PC-9 (cell line): ENCODE measurements around the gene SLC52A1.

Source experiments
- EZH2 ChIP-seq: fragments of 200-600 bp; sonication (generic); IDR thresholded peaks from 2 replicates; pipeline ENCODE4 v1.8.0; 2017; ENCODE audit warnings: antibody characterized with exemption, low read depth
- TF ChIP-seq, protein P1 (sequence below): fragments of 200-600 bp; sonication (generic); conservative IDR thresholded peaks from 2 replicates; pipeline ENCODE4 v1.6.1; 2017; ENCODE audit warnings: mixed run types, antibody characterized with exemption, mild to moderate bottlenecking, moderate library complexity

DNA sequence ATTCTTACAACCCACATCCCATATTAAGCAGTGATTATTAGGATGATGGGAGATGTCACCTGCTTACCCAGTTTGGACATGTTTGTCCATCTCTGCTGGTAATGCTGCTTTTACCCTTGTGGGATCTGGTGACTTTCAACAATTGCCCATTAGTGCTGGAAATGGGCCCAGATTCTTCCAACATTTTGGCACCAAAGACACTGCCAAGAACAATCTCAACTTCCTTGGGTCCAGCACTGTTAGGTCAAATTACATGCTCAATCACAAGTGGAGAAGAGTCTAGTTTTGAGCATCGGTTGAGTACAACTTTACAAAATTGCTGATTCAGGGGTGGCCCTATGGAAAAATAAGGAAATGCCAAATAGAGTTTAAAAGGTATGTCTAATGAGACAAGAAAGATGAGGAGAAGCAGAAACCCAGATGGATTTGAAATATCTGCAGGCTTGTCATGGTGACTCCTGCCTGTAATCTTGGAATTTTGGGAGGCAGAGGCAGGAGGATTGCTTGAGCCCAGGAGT, 30.1 kb upstream of the SLC52A1 start:
- TF ChIP-seq EZH2, result no peak
- TF ChIP-seq, protein P1, sequence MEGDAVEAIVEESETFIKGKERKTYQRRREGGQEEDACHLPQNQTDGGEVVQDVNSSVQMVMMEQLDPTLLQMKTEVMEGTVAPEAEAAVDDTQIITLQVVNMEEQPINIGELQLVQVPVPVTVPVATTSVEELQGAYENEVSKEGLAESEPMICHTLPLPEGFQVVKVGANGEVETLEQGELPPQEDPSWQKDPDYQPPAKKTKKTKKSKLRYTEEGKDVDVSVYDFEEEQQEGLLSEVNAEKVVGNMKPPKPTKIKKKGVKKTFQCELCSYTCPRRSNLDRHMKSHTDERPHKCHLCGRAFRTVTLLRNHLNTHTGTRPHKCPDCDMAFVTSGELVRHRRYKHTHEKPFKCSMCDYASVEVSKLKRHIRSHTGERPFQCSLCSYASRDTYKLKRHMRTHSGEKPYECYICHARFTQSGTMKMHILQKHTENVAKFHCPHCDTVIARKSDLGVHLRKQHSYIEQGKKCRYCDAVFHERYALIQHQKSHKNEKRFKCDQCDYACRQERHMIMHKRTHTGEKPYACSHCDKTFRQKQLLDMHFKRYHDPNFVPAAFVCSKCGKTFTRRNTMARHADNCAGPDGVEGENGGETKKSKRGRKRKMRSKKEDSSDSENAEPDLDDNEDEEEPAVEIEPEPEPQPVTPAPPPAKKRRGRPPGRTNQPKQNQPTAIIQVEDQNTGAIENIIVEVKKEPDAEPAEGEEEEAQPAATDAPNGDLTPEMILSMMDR, result no peak
